Stimulated activated CD4-positive, alpha-beta T cell treated with anti-CD3 and anti-CD28 coated beads, Interleukin-4, amount 100 ng/mL, for 4 hours (primary cell): ENCODE results near the gene TOR4A.
"Not testable (repeated sequence)": the region's sequence is repeated elsewhere in the genome, so short reads cannot be mapped to it uniquely, and the experiment has no call there.

Experiments
- DNase-seq, 2 experiments: peaks; one replicate each; pipeline ENCODE4 v3.0.0-alpha.2; 2020

TOR4A gene

GRCh38 chr9:137253717-137254623, 23.6 kb upstream of the TOR4A start:
- no peak for DNase-seq

DNA sequence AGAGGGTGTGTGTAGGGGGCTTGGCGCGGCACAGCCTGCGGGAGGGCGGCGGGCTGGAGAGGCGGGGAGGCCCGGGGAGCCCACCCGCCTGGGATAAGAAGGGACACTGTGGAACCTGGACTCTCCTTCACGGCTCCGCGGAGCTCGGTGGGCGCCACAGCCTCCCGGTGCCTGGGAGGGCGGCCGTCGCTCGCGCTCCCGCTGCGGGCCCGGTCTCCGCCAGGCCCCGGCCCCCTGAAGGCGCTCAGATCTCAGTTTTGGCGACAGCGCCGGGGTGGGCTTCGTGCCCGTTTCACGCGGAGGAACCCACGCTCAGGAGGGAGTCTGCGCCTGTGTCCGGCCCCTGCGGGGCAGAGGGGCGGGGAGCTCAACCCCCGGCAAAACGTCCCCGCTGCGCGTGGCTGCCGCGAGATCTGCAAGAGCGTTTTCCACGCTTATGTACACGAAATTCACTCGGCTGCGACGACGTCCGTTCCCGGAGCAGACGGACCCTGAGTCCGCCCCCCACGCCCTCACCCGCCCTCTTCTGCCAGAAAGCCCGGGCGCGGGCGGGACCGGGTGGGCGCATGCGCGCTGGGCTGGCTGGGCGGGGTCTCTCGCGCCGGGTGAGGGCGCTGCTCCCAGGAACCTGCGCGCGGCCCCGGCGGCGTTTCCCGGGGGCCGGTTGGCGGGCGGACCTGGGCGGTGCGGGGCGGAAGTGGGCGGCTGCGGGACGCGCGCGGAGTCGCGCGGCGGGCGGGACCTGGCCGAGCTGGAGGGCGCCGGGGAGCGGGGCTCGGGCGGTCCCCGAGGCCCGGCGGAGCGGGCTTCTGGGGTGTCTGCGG, 22.7 kb upstream of the TOR4A start, which contains the start of gene NELFB:
TSS of gene NELFB (plus strand) at position 704 of the 824 bp plus-strand sequence.
- DNase-seq = peak; percentile 91 to 99

GRCh38 chr9:137255448-137256114, 21.9 kb upstream of the TOR4A start:
- DNase-seq = no peak

- no peak for DNase-seq
Measured at GRCh38 chr9:137256362-137256761, 21.2 kb upstream of the TOR4A start.

DNA sequence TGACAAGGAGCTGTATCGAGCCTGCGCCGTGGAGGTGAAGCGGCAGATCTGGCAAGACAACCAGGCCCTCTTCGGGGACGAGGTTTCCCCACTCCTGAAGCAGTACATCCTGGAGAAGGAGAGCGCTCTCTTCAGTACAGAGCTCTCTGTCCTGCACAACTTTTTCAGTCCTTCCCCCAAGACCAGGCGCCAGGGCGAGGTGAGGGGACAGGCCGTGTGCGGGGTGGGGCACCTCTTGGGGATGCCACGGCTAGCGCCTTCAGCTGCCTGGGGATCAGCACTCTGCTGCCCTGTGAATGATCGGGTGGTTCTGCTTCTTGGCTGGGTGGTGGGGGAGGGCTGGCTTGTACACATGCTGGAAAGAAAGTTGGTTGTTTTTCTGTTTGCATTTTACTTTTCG, 20.7 kb upstream of the TOR4A start:
- DNase-seq = no peak

GRCh38 chr9:137262173-137262908, 15.2 kb upstream of the TOR4A start:
- DNase-seq = not testable (repeated sequence)

GRCh38 chr9:137262909-137263285, 14.6 kb upstream of the TOR4A start:
- no peak for DNase-seq

- no peak for DNase-seq
Measured at GRCh38 chr9:137263506-137263905, 14.0 kb upstream of the TOR4A start.

DNA sequence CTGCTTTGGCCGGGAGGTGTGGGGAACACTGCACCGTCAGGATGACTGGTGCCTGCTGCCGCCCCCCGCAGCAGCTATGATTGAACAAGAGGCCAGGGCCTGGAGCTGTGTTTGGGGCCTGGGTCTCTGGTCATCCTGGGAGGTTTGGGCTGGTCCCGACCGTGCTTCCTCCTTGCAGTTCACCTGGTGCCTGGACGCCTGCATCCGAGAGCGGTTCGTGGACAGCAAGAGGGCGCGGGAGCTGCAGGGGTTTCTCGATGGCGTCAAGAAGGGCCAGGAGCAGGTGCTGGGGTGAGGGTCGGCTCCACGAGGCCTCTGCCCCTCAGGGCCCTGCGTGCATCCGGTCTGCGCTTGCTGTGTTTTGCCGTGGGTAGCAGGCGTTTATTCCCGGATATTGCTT, 13.5 kb upstream of the TOR4A start:
- DNase-seq = no peak

GRCh38 chr9:137265496-137266161, 11.9 kb upstream of the TOR4A start:
- DNase-seq = no peak

DNA sequence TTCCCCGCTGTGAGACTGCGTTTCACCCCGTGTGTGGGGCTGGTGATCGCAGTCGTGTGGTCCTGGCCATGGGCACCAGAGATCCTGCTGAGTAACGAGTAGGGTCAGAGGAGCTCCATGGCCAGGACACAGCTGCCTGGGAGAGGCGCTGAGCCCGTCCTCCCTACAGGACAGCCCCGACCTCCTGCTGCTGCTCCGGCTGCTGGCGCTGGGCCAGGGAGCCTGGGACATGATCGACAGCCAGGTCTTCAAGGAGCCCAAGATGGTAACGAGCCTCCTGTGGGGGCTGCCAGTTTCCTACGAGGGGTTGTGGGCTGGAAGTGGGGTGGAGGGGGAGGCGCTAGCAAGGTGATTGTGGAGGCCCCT, 11.4 kb upstream of the TOR4A start:
- DNase-seq = no peak

- no peak for DNase-seq
Measured at GRCh38 chr9:137266585-137267453, 10.7 kb upstream of the TOR4A start.

- DNase-seq = no peak
Measured at GRCh38 chr9:137267933-137268355, 9.6 kb upstream of the TOR4A start.

DNA sequence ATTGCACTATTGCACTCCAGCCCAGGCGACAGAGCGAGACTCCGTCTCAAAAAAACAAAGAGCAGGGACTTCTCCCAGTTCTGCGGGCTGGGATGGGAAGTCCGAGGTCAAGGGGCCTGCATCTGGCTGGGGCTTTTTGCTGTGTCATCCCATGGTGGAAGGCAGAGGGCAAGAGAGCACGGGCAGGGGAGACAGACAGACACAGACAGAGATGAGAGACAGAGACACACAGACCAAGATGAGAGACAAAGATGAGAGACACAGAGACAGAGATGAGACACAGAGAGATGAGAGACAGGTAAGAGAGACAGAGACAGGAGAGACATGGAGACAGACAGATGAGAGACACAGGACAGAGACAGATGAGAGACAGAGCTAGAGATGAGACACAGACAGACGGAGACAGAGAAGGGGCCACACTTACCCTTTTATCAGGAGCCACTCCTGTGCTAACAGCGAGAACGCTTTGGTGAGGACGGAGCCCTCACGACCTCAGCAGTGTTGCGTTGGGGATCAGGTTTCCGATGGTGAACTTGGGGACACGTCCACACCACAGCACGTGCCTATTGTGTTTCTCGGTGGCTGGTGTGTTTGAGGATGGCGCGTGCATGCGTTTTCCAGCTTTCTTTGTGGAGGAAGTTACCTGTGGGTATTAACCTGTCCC, 8.9 kb upstream of the TOR4A start:
- no peak for DNase-seq

GRCh38 chr9:137269231-137269772, 8.2 kb upstream of the TOR4A start:
- DNase-seq = no peak

GRCh38 chr9:137270929-137271695, 6.4 kb upstream of the TOR4A start:
- no peak for DNase-seq

DNA sequence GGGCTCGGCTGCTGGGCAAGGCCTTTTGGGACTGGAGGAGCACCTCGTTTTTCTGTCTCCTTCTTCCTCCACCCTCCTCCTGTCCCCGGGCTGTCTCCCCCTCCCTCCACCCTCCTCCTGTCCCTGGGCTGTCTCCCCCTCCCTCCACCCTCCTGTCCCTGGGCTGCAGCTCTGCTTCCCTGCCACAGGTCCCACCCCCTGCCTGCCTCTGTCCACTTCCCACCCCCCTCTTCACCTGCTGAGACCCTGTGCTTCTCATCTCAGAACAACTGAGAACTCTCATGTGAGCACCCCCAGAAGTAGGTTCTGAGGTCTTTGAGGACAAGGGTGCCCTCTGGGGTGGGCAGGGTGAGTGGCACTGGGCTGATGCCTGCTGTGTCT, 5.8 kb upstream of the TOR4A start:
- no peak for DNase-seq

GRCh38 chr9:137272241-137273094, 5.1 kb upstream of the TOR4A start:
- no peak for DNase-seq
